Measurements from ENCODE around the gene LRRC8E. TPM values are rescaled to one million over a fixed set of nuclear protein-coding genes. Genes with fewer than 3 reads are reported as not detected.

Gene LRRC8E
- total and polyA plus RNA-seq, 8 donors, result 0.58 to 12.5 (median 2.1) TPM; not detected in 1

GRCh38 chr19:7911508-7912143 lies 23.3 kb downstream of the LRRC8E start:
- Histone ChIP-seq H3K4me1 (peaks cover 13 to 45% (median 21%) of the 10 kb centered on the region in 4 donors), H3K36me3 (peaks cover 40 to 68% (median 60%) of the 10 kb centered on the region in 4 donors)
- 84 to 92% (median 89%) methylated on average over 11 to 18 of the region's 18 CpGs for WGBS, 5 donors

GRCh38 chr19:7912144-7912696 lies 23.9 kb downstream of the LRRC8E start:
- Histone ChIP-seq H3K27me3 (peaks cover 7 to 57% (median 31%) of the 10 kb centered on the region in 3 donors), H3K27ac (no peak overlapping the region), H3K4me3 (no peak overlapping the region), H3K36me3 (peaks cover 40 to 63% (median 56%) of the 10 kb centered on the region in 4 donors), H3K4me1 (peaks cover 18 to 45% (median 23%) of the 10 kb centered on the region in 4 donors), H3K9me3 (no peaks in the 10 kb centered on the region)
- DNase-seq, result no peak
- no peak for TF ChIP-seq CTCF (IDR thresholded peaks at IDR 0.05)
- TF ChIP-seq POLR2AphosphoS5 (IDR thresholded peaks at IDR 0.05), result no peak
- TF ChIP-seq EP300 (IDR thresholded peaks at IDR 0.05), result no peak
- TF ChIP-seq POLR2A (IDR thresholded peaks at IDR 0.05), result no peak
- intact Hi-C loops (cut with DNase I; ENCODE audit: low total_unique reads), result no loop called here
- 91 to 92% (median 91%) methylated on average over 21 to 31 of the region's 31 CpGs for WGBS, 5 donors

More at GRCh38 chr19:7911508-7912143, 23.3 kb downstream of the LRRC8E start:
- no peaks in the 10 kb centered on the region for H3K9me3 ChIP-seq
- peaks cover 5 to 51% (median 25%) of the 10 kb centered on the region in 3 donors for H3K27me3 ChIP-seq
- H3K4me3 ChIP-seq, result no peak overlapping the region
- TF ChIP-seq CTCF (IDR thresholded peaks at IDR 0.05), result no peak
- TF ChIP-seq EP300 (IDR thresholded peaks at IDR 0.05), result no peak
- no peak for TF ChIP-seq POLR2AphosphoS5 (IDR thresholded peaks at IDR 0.05)
- no peak for TF ChIP-seq POLR2A (IDR thresholded peaks at IDR 0.05)
- DNase-seq, result no peak
- intact Hi-C loops (cut with DNase I; ENCODE audit: low total_unique reads), result no loop called here
- no peak overlapping the region for H3K27ac ChIP-seq

GRCh38 chr19:7912697-7913564 lies 24.6 kb downstream of the LRRC8E start:
- intact Hi-C loops (cut with DNase I; ENCODE audit: low total_unique reads), result no loop called here
- peaks cover 22 to 45% (median 26%) of the 10 kb centered on the region in 4 donors for H3K4me1 ChIP-seq
- TF ChIP-seq POLR2AphosphoS5 (IDR thresholded peaks at IDR 0.05) (no peak), EP300 (IDR thresholded peaks at IDR 0.05) (no peak), POLR2A (IDR thresholded peaks at IDR 0.05) (no peak), CTCF (IDR thresholded peaks at IDR 0.05) (no peak)
- H3K27ac ChIP-seq, result no peak overlapping the region
- DNase-seq, result no peak
- no peak overlapping the region for H3K4me3 ChIP-seq
- no peaks in the 10 kb centered on the region for H3K9me3 ChIP-seq
- H3K27me3 ChIP-seq, result peaks cover 12 to 64% (median 38%) of the 10 kb centered on the region in 3 donors
- WGBS, 5 donors, result 92 to 95% (median 94%) methylated on average over 38 to 39 of the region's 39 CpGs
- peaks cover 40 to 58% (median 54%) of the 10 kb centered on the region in 4 donors for H3K36me3 ChIP-seq

GRCh38 chr19:7913652-7914051 lies 25.3 kb downstream of the LRRC8E start:
- H3K27ac ChIP-seq, result no peak overlapping the region
- intact Hi-C loops (cut with DNase I; ENCODE audit: low total_unique reads), result no loop called here
- WGBS, 5 donors, result 77 to 91% (median 82%) methylated on average over 10 of the region's 10 CpGs
- H3K27me3 ChIP-seq, result peaks cover 12 to 71% (median 45%) of the 10 kb centered on the region in 3 donors
- H3K4me1 ChIP-seq, result peaks cover 24 to 45% (median 28%) of the 10 kb centered on the region in 4 donors
- H3K36me3 ChIP-seq, result peaks cover 40 to 53% (median 51%) of the 10 kb centered on the region in 4 donors
- DNase-seq, result no peak
- H3K9me3 ChIP-seq, result no peaks in the 10 kb centered on the region
- H3K4me3 ChIP-seq, result no peak overlapping the region
- no peak for TF ChIP-seq POLR2AphosphoS5 (IDR thresholded peaks at IDR 0.05)
- no peak for TF ChIP-seq EP300 (IDR thresholded peaks at IDR 0.05)

Measured in stomach (tissue), 9 donors.